GM21367 (cell line): Measurements from ENCODE around the gene METTL15.
"Not testable (repeated sequence)": the region's sequence is repeated elsewhere in the genome, so short reads cannot be mapped to it uniquely, and the experiment has no call there.

Experiments used
- ATAC-seq: cut with Tn5 transposase; IDR thresholded peaks from one replicate; pipeline ENCODE4 v1.9.1; 2021; ENCODE audit not compliant: unreplicated experiment

The METTL15 gene

GRCh38 chr11:28107750-28108618 is at the start of gene METTL15, which contains the start of gene KIF18A:
TSS of gene METTL15 (plus strand) at chr11:28108388. CDS start at chr11:28113335, 4,947 bp downstream.
TSS of gene KIF18A (minus strand) at chr11:28108156. CDS start at chr11:28097947, 10,209 bp downstream.
- ATAC-seq = peak; percentile 95

DNA sequence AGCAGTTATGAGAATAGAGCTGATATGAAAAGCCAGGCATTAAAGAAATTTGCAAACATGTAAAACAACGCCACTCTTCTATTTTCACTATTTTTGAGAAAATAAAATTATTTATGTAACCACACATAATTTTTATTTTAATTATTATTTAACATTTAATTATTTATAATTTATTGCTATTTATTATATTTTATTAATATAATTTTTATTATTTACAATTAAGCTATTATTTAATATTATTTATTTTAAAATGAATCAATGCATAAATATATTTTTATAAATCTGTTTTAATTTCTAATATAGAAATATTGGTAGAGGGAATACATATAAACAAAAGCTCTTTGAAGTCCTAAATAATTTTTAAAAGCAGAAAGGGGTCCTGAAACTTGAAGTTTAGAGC is 36.9 kb upstream of the METTL15 start:
- no peak for ATAC-seq

GRCh38 chr11:28072321-28072720 is 35.9 kb upstream of the METTL15 start:
- ATAC-seq = no peak

DNA sequence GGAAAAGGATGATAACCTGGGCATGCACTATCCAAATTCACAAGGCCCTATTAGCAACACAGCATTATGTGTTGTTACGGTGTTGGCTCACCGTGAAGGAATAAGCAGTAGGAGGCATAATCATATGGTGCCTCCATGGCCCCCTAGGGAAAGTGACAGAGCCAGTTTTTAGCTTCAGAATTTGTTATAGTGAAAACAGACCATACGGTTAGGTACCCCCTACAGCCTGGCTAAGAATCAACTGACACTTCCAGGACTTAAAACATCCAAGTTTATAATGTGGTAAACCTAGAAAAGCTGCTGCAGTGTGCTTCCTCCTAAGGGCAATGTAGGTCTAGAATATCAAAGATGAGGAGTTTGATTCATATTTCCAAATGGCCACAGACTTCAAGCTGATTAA is 30.7 kb upstream of the METTL15 start:
- no peak for ATAC-seq

DNA sequence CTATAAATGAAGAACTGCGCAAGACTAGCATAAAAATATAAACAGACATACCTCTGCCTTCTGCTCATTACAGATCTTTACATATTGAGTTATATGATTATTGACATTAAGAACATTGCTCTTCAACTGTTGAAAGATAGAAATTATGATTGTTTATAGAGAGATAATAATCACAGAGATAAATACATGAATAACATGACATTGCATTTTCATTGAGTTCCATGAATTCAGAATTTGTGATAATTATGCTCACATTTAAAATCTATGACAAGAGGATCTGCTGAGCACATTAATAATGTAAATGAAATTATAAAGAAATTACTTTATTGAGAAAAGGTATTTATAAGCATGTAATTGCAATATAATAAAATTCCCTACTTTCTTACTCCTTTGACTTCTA is 25.1 kb upstream of the METTL15 start:
- no peak for ATAC-seq

DNA sequence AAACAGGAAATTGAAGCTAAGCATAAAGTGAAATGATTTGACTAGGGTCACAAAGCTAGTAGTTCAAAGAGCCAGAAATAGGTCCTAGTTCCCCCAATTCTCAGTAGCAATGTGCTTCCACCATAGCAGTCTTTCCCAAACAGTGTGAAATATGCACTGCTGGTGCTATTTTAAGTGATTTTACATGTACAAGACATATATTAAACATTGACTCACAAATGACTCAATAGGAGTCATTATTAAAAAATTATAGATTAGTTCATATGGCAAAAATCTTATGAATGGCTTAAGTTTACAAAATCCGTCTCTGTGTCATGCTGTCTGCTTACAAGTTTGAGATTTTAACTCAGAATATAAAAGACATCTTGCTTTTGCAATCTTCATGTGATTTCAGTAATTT is 21.6 kb upstream of the METTL15 start:
- no peak for ATAC-seq

- not testable (repeated sequence) for ATAC-seq
Observed at GRCh38 chr11:28087192-28087591, 21.0 kb upstream of the METTL15 start.

- not testable (repeated sequence) for ATAC-seq
Observed at GRCh38 chr11:28087693-28088092, 20.5 kb upstream of the METTL15 start.

GRCh38 chr11:28089378-28089777 is 18.8 kb upstream of the METTL15 start:
- no peak for ATAC-seq

DNA sequence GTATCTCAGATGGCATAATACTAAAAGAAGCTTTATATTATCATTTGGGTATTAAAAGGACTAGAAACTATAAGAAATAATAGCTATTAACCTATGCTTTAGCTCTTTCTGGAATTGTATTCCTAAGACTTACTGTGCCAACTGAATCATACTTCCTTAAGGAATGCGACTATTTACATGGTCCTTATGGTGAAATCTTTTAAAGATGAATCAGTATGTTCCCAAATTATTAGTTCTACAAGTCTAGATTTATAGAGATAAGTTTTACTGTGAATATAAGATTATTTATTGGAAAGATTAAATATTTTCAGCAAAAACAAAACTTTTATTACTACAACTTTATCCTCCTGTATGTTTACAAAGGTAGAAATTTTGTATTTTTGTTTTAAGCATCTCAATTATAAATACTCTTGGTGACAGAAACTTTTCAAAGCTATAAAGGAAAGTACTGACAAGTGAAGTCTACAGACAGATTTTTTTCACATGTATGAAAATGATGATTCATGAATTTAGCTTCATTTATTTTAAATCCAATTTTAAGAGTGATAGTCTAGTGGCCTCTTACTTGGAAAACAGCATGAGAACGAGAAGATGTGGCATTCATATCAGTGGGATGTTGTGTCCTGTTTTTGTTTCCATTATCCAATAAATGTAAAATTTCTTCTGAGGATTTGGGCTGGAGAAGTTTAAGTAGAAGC is 18.0 kb upstream of the METTL15 start:
- no peak for ATAC-seq

- ATAC-seq = no peak
Observed at GRCh38 chr11:28092786-28093185, 15.4 kb upstream of the METTL15 start.

DNA sequence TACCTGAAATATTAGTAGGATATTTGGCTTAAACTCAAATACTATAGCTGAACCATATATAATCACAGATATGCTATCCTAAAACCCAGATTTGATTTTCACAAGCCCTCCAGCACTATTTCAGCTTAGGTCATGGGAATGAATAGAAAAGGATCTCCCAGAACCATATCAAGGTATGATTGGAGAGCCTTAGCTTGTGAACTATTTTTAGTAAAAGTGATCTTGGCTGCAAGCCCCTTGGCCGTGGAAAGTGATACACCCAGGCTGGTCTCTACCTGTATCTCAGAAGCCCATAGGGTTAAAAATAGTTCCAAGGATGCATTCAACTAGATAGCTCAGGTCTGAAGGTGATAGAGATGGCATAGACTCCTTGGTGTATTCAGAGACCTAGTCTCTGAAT is 9.9 kb upstream of the METTL15 start:
- no peak for ATAC-seq

- no peak for ATAC-seq
Observed at GRCh38 chr11:28099715-28100114, 8.5 kb upstream of the METTL15 start.

DNA sequence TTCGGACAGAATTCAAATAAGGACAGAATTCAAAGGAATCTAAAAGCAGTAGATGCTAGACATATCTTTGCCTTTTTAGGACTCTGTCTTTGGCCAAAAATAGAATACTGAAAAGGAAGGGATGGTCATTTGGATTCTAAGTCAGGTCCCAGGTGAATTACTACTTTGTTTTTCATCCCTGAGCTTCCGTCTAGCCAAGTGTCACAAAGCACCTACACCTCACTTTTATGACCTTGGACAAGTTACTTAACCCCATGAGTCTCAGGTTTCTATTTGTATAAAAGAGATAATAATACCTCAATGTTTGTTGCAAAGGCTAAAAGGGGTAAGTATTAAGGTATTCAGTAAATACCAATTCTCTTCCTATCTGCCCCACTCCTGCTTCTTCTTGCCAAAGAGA is 7.5 kb upstream of the METTL15 start:
- no peak for ATAC-seq

DNA sequence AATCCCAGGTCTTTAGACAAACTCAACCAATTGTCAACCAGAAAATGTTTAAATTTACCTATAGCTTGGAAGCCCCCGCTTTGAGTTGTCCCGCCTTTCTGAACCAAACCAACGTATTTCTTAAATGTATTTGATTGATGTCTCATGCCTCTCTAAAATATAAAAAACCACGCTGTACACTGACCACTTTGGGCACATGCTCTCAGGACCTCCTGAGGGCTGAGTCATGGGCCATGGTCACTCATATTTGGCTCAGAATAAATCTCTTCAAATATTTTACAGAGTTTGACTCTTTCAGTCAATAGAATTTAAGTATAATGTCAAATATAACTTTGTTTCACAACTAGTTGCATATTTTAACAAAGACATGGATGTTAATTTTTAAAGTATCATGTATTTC is 5.9 kb upstream of the METTL15 start:
- not testable (repeated sequence) for ATAC-seq

- ATAC-seq = no peak
Observed at GRCh38 chr11:28104425-28104824, 3.8 kb upstream of the METTL15 start.

DNA sequence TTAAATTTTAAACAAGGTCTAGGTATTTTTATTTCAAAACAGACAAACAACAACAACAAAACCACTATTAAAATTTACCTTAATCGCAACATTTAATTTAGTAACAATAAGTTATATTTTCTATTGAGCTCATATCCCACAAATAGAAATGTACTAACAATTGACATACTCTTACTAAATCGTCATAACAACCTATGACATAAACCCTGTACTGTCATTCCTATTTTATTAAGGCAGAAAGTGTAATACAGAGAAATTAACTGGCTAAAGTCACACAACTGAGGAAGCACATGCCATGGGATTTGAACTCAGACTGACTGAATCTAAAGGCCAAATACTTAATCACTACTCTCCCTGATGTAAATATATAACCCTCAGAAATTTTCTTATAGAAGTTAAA is 3.2 kb upstream of the METTL15 start:
- no peak for ATAC-seq

- no peak for ATAC-seq
Observed at GRCh38 chr11:28105869-28106268, 2.3 kb upstream of the METTL15 start.

DNA sequence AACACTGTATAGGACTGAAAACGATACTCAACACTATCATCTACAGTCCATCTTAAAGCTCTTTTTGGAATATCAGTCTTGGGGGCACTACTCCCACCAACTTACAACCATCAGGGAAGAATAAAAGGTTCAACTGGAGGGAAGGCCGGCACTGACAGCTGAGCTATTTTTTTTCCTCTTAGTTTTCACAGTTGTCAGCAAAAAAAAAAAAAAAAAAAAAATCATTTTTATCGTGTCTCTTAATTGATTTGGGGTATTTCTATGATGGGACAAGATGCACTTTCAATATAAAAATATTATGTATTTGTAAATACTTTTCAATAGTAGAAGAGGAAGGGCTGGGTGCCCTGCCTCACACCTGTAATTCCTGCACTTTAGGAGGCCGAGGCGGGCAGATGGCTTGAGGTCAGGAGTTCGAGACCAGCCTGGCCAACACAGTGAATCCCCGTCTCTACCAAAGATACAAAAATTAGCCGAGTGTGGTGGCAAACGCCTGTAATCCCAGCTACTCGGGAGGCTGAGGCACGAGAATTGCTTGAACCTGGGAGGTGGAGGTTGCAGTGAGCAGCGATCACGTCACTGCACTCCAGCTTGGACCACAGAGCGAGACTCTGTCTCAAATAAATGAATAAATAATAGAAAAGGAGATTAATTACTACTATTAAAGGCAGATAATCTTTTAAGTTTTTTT is 1.7 kb upstream of the METTL15 start:
- ATAC-seq = no peak

- ATAC-seq = no peak
Observed at GRCh38 chr11:28107191-28107749, 918 bp upstream of the METTL15 start.

GRCh38 chr11:28108958-28109357 is 770 bp downstream of the METTL15 start:
- ATAC-seq = no peak
